Raji (cell line): Measurements from ENCODE around the gene OLA1.

Source experiments
- POLR2A ChIP-seq: IDR thresholded peaks from 2 replicates; pipeline ENCODE4 v1.6.1; 2011; ENCODE audit warnings: low read depth, low read length, control low read depth; ENCODE audit not compliant: insufficient read depth

The OLA1 gene

GRCh38 chr2:174248187-174248997 is at the start of gene OLA1:
Gene OLA1 (minus strand): TSS chr2:174248532. CDS start chr2:174246815, 1,717 bp downstream.
- peak; percentile 94 for TF ChIP-seq POLR2A

GRCh38 chr2:174292908-174293307 is 44.6 kb upstream of the OLA1 start:
- no peak for TF ChIP-seq POLR2A

DNA sequence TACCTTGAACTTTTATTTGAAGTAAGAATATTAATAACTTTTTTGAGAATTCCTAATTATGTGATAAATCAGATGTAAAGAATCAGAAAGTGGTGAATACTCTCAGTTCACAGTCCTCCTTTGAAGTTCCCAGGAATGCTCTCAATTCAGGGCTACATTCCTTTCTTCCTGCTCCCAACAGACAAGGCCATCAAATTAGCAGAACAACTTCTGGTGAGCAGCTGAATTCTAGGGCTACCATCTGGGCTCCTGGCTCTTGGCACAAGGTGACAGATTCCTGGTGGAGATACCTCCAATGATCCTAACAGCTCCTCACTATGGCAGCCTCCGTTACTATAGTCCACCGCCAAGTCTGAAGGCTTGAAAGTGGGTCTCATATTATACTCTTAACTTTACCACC is 37.8 kb upstream of the OLA1 start:
- TF ChIP-seq POLR2A, result no peak

GRCh38 chr2:174282441-174282840 is 34.1 kb upstream of the OLA1 start:
- TF ChIP-seq POLR2A, result no peak

- no peak for TF ChIP-seq POLR2A
Observed at GRCh38 chr2:174281736-174282135, 33.4 kb upstream of the OLA1 start.

DNA sequence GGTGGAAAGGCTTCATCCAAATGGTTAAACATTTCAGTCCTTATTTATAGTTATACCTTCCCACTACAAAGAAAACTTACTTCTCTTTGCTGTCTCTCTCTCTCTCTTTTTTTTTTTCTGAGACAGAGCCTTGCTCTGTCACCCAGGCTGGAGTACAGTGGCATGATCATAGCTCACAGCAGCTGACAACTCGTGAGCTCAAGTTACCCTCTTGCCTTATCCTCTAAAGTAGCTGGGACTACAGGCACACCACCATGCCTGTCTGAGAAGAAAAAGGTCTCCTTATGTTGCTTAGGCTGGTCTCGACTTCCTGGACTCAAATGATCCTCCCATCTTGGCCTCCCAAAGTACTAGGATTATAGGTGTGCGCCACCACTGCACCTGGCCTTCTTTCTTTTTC is 32.3 kb upstream of the OLA1 start:
- no peak for TF ChIP-seq POLR2A

- TF ChIP-seq POLR2A, result no peak
Observed at GRCh38 chr2:174266288-174266687, 18.0 kb upstream of the OLA1 start.

DNA sequence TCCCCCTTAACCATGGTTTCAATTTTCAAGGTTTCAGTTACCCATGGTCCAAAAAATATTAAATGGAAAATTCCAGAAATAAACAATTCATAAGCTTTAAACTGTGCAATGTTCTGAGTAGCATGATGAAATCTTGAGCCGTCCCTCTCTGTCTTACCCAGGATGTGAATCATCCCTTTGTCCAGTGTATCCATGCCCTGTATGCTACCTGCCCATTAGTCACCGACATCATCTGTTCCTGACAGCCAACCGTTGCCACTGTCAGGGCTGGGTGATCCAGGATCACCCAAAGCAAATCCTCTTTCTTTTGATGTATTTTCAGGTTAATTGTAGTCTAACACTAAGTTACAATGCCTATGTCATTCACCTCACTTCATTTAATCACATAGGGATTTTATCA is 15.7 kb upstream of the OLA1 start:
- TF ChIP-seq POLR2A, result no peak

- no peak for TF ChIP-seq POLR2A
Observed at GRCh38 chr2:174259981-174260380, 11.6 kb upstream of the OLA1 start.

- TF ChIP-seq POLR2A, result no peak
Observed at GRCh38 chr2:174254267-174254666, 5.9 kb upstream of the OLA1 start.

DNA sequence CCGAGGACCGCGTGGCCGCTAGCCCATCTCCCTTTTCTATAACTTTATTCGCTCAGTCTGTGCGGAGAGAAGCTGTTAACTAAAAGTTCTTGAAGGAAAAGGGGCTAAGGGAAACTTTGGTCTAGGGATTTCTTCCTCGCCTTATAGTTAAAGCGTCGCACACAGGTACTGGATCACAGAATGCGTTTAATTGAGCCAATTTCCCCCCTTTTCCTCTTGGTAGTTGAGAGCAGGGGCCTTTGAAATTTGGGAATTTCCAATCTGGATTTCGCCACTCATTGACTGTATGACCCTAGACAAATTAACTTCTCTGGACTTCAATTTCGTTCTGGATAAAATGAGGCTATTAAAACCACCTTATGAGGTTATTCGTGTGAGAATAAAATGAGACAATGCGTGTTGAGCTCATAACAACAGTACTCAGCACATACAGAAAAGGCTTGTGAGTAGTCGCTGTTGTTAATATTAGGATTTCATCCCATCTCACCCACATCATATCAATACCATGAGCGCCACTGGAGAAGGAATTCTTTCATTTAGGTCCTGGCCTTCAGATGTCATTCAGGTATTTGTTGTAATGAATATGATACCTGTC is 763 bp upstream of the OLA1 start:
- no peak for TF ChIP-seq POLR2A

GRCh38 chr2:174247474-174248186 is 702 bp downstream of the OLA1 start:
- no peak for TF ChIP-seq POLR2A

DNA sequence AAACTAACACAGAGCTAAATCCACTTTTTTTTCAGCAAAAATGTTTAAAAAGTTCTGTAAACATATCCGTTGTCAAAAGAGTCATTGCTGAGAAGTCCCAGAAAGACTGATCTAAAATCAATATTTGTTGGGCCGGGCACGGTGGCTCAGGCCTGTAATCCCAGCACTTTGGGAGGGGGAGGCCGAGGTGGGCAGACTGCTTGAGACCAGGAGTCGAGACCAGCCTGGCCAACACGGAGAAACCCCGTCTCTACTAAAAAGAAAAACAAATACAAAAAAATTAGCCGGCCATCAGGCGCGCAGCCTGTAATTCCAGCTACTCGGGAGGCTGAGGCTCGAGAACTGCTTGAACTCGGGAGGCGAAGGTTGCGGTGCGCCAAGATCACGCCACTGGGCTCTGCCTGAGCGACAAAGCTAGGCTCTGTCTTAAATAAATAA is 1.4 kb downstream of the OLA1 start:
- no peak for TF ChIP-seq POLR2A

DNA sequence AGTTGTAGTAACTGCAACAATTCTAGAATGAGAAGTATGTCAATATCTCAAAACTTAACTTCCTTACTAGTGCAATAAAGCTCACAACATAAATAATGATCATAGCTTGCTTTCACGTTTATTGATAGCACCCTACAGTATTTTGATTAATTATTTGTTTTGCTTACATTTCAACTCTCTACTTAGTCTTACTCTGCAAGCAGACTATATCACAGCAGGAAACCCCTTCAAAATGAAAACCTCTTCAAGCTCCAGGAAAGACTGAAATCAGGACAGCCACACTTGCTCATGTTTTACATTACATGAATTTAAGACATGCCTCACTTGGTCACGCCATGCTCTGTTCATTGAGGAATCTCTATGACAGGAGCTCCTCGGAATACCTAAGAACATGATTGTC is 3.3 kb downstream of the OLA1 start:
- TF ChIP-seq POLR2A, result no peak

GRCh38 chr2:174243812-174244211 is 4.5 kb downstream of the OLA1 start:
- TF ChIP-seq POLR2A, result no peak

DNA sequence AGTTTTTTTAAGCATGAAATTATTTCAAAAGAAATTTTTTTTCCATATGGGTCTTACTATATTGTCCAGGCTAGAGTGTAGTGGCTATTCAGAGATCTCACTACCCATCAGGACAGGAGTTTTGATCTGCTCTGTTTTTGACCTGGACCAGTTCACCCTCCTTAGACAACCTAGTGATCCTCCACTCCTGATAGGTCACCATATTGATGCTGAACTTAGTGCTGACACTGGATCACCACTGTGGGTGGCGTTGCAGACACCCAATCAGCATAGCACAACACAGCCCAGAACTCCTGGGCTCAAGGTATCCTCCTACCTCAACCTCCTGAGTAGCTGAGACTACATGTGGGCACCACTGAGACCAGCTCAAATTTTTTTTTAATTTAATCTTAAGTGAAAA is 8.2 kb downstream of the OLA1 start:
- TF ChIP-seq POLR2A, result no peak
